ENCODE data around the gene ACACA.

Gene ACACA

GRCh38 chr17:37389160-37389559 lies 17.5 kb downstream of the ACACA start:
- H3K27me3 ChIP-seq (ENCODE audit: control insufficient read depth, insufficient read depth, low read length), result no peaks in the 10 kb centered on the region
- no peak overlapping the region for H3K4me3 ChIP-seq (ENCODE audit: low read length)
- H3K27ac ChIP-seq (ENCODE audit: low read depth, low read length), result no peak overlapping the region
- no peaks in the 10 kb centered on the region for H3K36me3 ChIP-seq (ENCODE audit: control insufficient read depth, insufficient read depth, low read length)
- no peaks in the 10 kb centered on the region for H3K4me1 ChIP-seq (ENCODE audit: control insufficient read depth, insufficient read depth, low read length)
- H3K9ac ChIP-seq (ENCODE audit: low read length), result no peak overlapping the region

DNA sequence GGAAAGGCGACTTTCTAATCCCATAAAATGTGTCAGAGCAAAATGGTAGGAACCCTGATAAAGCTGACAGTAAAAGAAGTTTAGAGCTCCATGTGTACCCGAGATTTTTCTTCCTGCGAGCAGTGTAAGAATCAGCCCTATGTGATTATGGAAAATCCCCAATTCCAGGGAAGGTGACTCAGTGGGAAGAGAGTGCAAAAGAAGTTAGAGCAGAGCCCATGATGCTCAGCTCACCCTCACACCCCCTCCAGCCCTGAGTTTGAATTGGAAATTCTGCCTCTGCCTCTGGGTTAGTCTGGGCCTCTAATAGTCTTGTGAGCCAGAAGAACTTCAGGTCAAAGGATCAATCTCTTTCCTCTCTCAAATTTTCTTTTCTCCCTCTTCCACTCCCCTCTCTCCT lies 18.4 kb downstream of the ACACA start:
- H3K4me3 ChIP-seq (ENCODE audit: low read length), result no peak overlapping the region
- H3K27me3 ChIP-seq (ENCODE audit: control insufficient read depth, insufficient read depth, low read length), result no peaks in the 10 kb centered on the region
- H3K36me3 ChIP-seq (ENCODE audit: control insufficient read depth, insufficient read depth, low read length), result no peaks in the 10 kb centered on the region
- H3K27ac ChIP-seq (ENCODE audit: low read depth, low read length), result no peak overlapping the region
- H3K9ac ChIP-seq (ENCODE audit: low read length), result no peak overlapping the region
- no peaks in the 10 kb centered on the region for H3K4me1 ChIP-seq (ENCODE audit: control insufficient read depth, insufficient read depth, low read length)

DNA sequence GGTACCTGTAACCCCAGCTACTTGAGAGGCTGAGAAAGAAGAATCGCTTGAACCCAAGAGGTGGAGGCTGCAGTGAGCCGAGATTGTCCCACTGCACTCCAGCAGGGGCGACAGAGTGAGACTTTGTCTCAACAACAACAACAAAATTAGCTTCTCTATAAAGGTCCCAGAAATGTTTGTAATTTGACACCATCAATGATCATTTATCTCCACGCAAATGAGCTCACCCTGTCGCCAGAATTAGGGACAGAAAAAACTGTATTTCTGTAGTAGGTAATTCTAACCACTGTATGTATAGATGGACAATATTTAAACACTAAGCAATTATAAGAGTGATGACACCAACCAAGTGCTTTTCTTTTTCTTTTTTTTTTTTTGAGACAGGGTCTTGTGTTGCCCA lies 20.2 kb downstream of the ACACA start:
- Histone ChIP-seq H3K9ac (ENCODE audit: low read length) (no peak overlapping the region), H3K4me1 (ENCODE audit: control insufficient read depth, insufficient read depth, low read length) (no peaks in the 10 kb centered on the region), H3K36me3 (ENCODE audit: control insufficient read depth, insufficient read depth, low read length) (no peaks in the 10 kb centered on the region), H3K27me3 (ENCODE audit: control insufficient read depth, insufficient read depth, low read length) (no peaks in the 10 kb centered on the region), H3K27ac (ENCODE audit: low read depth, low read length) (no peak overlapping the region), H3K4me3 (ENCODE audit: low read length) (no peak overlapping the region)

- no peak overlapping the region for H3K27ac ChIP-seq (ENCODE audit: low read depth, low read length)
- no peak overlapping the region for H3K9ac ChIP-seq (ENCODE audit: low read length)
- no peaks in the 10 kb centered on the region for H3K36me3 ChIP-seq (ENCODE audit: control insufficient read depth, insufficient read depth, low read length)
- no peaks in the 10 kb centered on the region for H3K4me1 ChIP-seq (ENCODE audit: control insufficient read depth, insufficient read depth, low read length)
- H3K27me3 ChIP-seq (ENCODE audit: control insufficient read depth, insufficient read depth, low read length), result no peaks in the 10 kb centered on the region
- H3K4me3 ChIP-seq (ENCODE audit: low read length), result no peak overlapping the region
Observed at GRCh38 chr17:37385474-37385990, 21.1 kb downstream of the ACACA start.

DNA sequence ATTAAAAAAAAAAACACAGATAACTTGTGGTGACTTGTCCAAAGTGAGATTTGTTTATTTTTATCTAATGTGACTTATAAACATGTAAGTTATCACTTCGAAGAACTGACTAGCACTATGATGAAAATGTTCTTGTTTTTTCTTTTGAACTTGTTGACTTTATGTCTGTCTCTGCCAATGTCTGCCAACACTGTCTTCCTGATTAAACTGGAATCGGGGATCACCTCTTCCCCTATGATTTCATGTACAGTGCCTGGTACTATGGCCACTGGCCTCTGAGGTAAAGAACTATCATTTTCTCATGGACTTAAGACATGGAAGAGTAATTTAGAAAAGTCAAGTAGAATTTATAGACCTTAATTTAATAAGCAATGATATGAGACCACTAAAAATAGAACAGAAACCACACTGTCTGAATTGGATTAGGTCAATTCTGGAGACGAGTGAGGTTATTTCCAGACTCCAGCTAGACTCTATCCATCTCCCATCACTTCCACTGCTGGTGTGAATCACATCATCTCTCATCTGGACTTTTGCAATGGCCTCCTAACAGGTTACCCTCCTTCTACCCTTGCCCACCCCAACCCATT lies 22.0 kb downstream of the ACACA start:
- Histone ChIP-seq H3K9ac (ENCODE audit: low read length) (no peak overlapping the region), H3K4me1 (ENCODE audit: control insufficient read depth, insufficient read depth, low read length) (no peaks in the 10 kb centered on the region), H3K4me3 (ENCODE audit: low read length) (no peak overlapping the region), H3K27me3 (ENCODE audit: control insufficient read depth, insufficient read depth, low read length) (no peaks in the 10 kb centered on the region), H3K27ac (ENCODE audit: low read depth, low read length) (no peak overlapping the region), H3K36me3 (ENCODE audit: control insufficient read depth, insufficient read depth, low read length) (no peaks in the 10 kb centered on the region)

- Histone ChIP-seq H3K4me1 (ENCODE audit: control insufficient read depth, insufficient read depth, low read length) (no peaks in the 10 kb centered on the region), H3K27ac (ENCODE audit: low read depth, low read length) (no peak overlapping the region), H3K36me3 (ENCODE audit: control insufficient read depth, insufficient read depth, low read length) (no peaks in the 10 kb centered on the region), H3K27me3 (ENCODE audit: control insufficient read depth, insufficient read depth, low read length) (no peaks in the 10 kb centered on the region), H3K4me3 (ENCODE audit: low read length) (no peak overlapping the region), H3K9ac (ENCODE audit: low read length) (no peak overlapping the region)
Observed at GRCh38 chr17:37382056-37382455, 24.6 kb downstream of the ACACA start.

DNA sequence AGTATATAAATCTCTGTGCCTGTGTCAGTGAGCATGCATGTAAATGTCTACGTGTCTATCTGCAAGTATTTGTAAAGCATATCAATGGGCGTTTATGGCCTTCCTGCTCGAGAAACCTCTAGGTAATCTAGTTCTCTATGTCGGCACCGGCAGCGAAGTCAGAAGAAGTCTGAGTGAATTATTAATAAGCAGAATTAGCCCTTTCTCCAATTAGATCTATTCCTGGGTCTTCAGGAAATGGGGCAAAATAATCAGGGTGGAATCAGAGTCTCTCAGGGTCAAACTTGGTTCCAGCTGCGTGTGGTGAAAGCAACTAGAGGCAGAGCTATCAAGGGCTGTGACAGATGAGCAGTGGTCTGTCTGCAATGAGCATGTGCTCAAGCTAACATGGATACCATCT lies 30.9 kb downstream of the ACACA start, which contains the start of gene C17orf78:
TSS of gene C17orf78 (plus strand) at position 280 of the 400 bp plus-strand sequence. CDS start at position 388, 108 bp downstream.
- H3K4me1 ChIP-seq (ENCODE audit: control insufficient read depth, insufficient read depth, low read length), result no peaks in the 10 kb centered on the region
- no peaks in the 10 kb centered on the region for H3K27me3 ChIP-seq (ENCODE audit: control insufficient read depth, insufficient read depth, low read length)
- H3K9ac ChIP-seq (ENCODE audit: low read length), result no peak within 1 kb of the TSS
- no peak within 1 kb of the TSS for H3K27ac ChIP-seq (ENCODE audit: low read depth, low read length)
- no peaks in the 10 kb centered on the region for H3K36me3 ChIP-seq (ENCODE audit: control insufficient read depth, insufficient read depth, low read length)
- H3K4me3 ChIP-seq (ENCODE audit: low read length), result no peak within 1 kb of the TSS

- H3K36me3 ChIP-seq (ENCODE audit: control insufficient read depth, insufficient read depth, low read length), result no peaks in the 10 kb centered on the region
- H3K9ac ChIP-seq (ENCODE audit: low read length), result no peak overlapping the region
- H3K4me3 ChIP-seq (ENCODE audit: low read length), result no peak overlapping the region
- H3K4me1 ChIP-seq (ENCODE audit: control insufficient read depth, insufficient read depth, low read length), result no peaks in the 10 kb centered on the region
- no peak overlapping the region for H3K27ac ChIP-seq (ENCODE audit: low read depth, low read length)
- H3K27me3 ChIP-seq (ENCODE audit: control insufficient read depth, insufficient read depth, low read length), result no peaks in the 10 kb centered on the region
Observed at GRCh38 chr17:37373530-37374159, 33.0 kb downstream of the ACACA start.

- Histone ChIP-seq H3K27ac (ENCODE audit: low read depth, low read length) (no peak overlapping the region), H3K4me1 (ENCODE audit: control insufficient read depth, insufficient read depth, low read length) (no peaks in the 10 kb centered on the region), H3K27me3 (ENCODE audit: control insufficient read depth, insufficient read depth, low read length) (no peaks in the 10 kb centered on the region), H3K4me3 (ENCODE audit: low read length) (no peak overlapping the region), H3K9ac (ENCODE audit: low read length) (no peak overlapping the region), H3K36me3 (ENCODE audit: control insufficient read depth, insufficient read depth, low read length) (no peaks in the 10 kb centered on the region)
Observed at GRCh38 chr17:37368577-37368976, 38.1 kb downstream of the ACACA start.

- Histone ChIP-seq H3K36me3 (ENCODE audit: control insufficient read depth, insufficient read depth, low read length) (no peaks in the 10 kb centered on the region), H3K4me1 (ENCODE audit: control insufficient read depth, insufficient read depth, low read length) (no peaks in the 10 kb centered on the region), H3K4me3 (ENCODE audit: low read length) (no peak overlapping the region), H3K27me3 (ENCODE audit: control insufficient read depth, insufficient read depth, low read length) (no peaks in the 10 kb centered on the region), H3K9ac (ENCODE audit: low read length) (no peak overlapping the region), H3K27ac (ENCODE audit: low read depth, low read length) (no peak overlapping the region)
Observed at GRCh38 chr17:37365589-37365988, 41.0 kb downstream of the ACACA start.

DNA sequence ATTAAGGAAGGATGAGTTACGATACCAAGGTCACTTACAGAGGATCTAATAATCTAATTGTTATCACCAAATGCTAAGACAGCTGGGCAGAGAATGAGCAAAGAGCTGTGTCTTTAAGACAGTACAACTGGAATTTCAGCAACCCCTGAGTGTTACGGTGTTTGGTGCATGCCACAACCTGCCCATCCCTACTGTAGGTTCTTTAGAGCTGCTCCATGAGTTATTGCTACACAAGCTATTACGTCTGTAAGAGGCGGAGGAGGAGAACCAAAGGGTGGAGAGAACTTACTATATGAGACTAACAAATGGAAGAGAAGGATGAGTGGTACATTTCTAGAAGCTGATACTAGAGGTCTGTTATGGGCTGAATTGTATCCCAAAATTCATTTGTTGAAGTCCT lies 45.1 kb downstream of the ACACA start:
- Histone ChIP-seq H3K36me3 (ENCODE audit: control insufficient read depth, insufficient read depth, low read length) (no peaks in the 10 kb centered on the region), H3K27ac (ENCODE audit: low read depth, low read length) (no peak overlapping the region), H3K4me1 (ENCODE audit: control insufficient read depth, insufficient read depth, low read length) (peaks cover 8% of the 10 kb centered on the region), H3K4me3 (ENCODE audit: low read length) (no peak overlapping the region), H3K9ac (ENCODE audit: low read length) (no peak overlapping the region), H3K27me3 (ENCODE audit: control insufficient read depth, insufficient read depth, low read length) (no peaks in the 10 kb centered on the region)

- no peak overlapping the region for H3K9ac ChIP-seq (ENCODE audit: low read length)
- peaks cover 8% of the 10 kb centered on the region for H3K4me1 ChIP-seq (ENCODE audit: control insufficient read depth, insufficient read depth, low read length)
- no peaks in the 10 kb centered on the region for H3K36me3 ChIP-seq (ENCODE audit: control insufficient read depth, insufficient read depth, low read length)
- no peak overlapping the region for H3K4me3 ChIP-seq (ENCODE audit: low read length)
- no peaks in the 10 kb centered on the region for H3K27me3 ChIP-seq (ENCODE audit: control insufficient read depth, insufficient read depth, low read length)
- no peak overlapping the region for H3K27ac ChIP-seq (ENCODE audit: low read depth, low read length)
Observed at GRCh38 chr17:37360632-37361031, 46.0 kb downstream of the ACACA start.

GRCh38 chr17:37359682-37360188 lies 46.9 kb downstream of the ACACA start:
- Histone ChIP-seq H3K27ac (ENCODE audit: low read depth, low read length) (peak overlapping the region; percentile 91), H3K4me3 (ENCODE audit: low read length) (peak overlapping the region; percentile 87), H3K27me3 (ENCODE audit: control insufficient read depth, insufficient read depth, low read length) (no peaks in the 10 kb centered on the region), H3K36me3 (ENCODE audit: control insufficient read depth, insufficient read depth, low read length) (no peaks in the 10 kb centered on the region), H3K9ac (ENCODE audit: low read length) (peak overlapping the region; percentile 70), H3K4me1 (ENCODE audit: control insufficient read depth, insufficient read depth, low read length) (peaks cover 8% of the 10 kb centered on the region)

Measured in rectal smooth muscle tissue (tissue), 1 donor.